ENCODE measurements around the gene PGS1.

PGS1 gene

GRCh38 chr17:78411241-78411857 is 32.9 kb downstream of the PGS1 start:
- no peak for DNase-seq (ENCODE audit: low read depth)

DNA sequence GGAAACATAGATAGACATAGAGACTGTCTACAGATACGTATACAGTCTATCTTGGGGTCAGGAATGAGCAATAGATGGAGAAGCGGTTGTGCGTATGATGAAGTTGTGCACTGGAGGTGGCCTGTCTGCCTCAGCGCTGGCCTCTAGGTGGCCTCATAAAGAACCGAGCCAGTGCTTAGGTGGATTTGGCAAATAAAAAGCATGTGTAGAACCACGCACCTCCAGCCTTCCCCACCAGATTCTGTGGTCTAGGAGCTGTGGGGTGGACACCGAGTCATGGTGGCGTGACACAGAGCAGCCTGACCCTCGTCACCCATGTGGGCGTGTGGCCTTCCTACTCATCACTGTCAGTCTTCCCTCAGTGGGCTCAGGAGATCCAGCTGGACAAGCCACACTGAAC is 34.0 kb downstream of the PGS1 start:
- DNase-seq (ENCODE audit: low read depth): no peak

GRCh38 chr17:78414178-78415162 is 36.0 kb downstream of the PGS1 start:
- DNase-seq (ENCODE audit: low read depth): no peak

DNA sequence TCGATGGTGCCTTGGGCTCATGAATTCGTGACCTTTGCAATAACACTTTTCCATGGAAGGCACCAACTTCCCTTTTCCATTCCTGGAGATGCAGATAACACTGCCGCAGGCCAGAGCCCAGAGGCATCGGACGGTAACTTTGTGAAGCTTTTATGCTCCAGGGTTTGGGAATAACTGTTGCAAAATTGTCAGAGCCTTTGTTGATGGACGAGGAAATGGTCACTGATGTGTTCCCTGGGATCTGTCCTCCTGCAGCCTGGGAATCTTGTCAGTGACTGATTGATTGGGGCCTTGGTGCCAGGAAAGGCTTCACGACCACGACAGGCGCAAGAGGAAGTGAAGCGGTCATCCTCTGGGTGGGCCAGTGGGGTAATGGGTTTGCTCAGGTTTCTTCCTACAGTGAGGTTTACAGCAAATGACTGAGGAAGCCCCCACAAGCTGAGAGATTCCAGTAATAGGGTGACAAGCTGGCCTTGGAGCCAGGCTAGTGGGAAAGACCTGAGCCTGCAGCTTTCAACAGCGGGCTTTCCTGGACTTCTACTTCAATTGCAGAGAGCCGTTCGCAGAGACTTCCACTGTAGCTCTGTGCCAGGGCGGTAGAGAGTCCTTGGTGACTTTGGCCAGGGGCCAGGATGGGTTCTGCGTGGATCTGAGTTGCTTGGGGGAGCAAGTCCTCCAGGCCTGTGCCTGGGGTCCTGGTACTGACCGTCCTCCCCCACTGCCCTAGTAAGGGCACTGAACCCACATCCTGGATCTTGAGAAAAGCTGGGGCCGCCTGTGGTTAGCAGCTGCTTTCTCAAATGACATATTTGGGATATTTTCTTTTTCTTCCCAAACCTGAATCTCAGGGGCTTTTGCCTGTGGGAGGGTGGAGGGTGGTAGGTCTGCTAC is 37.6 kb downstream of the PGS1 start:
- no peak for DNase-seq (ENCODE audit: low read depth)

DNA sequence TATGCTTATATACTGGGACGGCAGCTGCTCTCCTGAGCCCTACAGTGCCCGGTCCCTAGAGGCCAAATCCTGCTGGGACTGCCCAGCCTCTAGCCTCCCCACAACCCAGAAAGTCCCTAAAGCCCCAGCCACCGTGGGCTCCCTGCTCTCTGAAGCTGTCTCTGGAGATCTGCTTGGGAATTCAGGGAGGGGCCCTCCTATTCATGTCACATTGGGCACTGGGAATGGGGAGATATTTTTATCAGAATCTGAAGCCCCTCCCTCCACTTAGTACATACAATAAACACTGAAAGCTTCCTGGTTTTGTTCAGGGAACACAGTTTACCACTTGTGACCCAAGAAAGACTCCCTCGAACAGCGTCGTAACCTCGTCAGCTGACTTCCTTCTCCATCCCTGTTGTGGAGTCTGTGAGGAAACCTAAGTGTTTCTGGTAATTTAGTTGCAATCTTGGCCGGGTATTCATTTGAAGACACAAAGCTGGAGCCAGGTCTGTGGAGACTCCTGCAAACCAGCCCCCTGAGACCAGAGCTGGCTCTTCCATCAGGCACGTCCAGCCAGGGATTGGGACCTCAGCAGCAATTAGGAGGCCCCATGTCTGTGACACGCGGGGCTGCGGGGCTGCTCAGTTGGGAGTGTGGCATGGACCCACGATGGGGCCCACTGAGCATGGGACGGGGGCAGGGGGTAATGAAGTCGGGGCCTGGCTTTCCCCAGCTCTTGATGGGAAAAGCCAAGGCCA is 38.5 kb downstream of the PGS1 start:
- no peak for DNase-seq (ENCODE audit: low read depth)

- no peak for DNase-seq (ENCODE audit: low read depth)
Measured at GRCh38 chr17:78417531-78417909, 39.1 kb downstream of the PGS1 start.

- DNase-seq (ENCODE audit: low read depth): no peak
Measured at GRCh38 chr17:78418326-78419026, 40.0 kb downstream of the PGS1 start.

DNA sequence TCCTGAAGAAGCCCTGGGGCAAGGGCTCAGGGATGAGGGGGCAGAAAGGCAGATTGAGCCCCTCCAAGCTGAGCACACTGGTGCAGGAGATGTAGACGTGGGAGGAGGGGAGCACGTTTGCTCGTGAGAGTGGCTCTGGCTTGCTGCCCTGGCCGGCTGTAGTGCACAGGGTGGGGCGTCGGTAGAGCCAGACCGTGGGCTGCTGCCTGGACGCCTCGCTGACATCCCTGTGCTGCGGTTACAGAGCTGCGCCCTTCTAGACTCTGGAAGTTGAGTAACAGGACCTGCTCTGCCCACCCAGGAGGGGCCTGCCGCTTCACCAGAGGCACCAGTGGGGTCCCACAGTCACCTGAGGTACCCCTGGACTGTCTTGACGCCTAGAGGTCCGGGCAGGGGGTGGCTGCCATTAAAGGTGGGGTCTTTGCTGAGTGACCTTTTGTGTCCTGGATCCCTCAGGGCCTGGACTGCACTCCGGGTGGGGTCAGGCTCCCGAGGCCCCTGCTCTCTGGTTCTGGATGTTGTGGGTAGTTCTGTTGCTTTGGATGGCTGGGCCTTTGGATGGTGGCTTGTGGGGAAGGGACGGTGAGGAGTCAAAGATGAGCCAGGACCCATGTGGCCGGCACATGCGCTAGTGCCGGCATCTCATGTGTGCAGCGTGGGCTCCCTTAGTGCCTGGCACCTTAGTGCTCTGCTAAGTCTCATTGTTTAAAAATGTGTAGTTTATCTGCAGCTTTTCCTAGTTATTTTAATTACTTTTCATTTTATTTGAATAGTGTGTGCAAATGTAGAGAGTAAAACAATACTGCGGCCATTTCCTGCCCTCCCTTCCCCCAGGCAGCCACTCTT is 41.7 kb downstream of the PGS1 start:
- DNase-seq (ENCODE audit: low read depth): no peak

DNA sequence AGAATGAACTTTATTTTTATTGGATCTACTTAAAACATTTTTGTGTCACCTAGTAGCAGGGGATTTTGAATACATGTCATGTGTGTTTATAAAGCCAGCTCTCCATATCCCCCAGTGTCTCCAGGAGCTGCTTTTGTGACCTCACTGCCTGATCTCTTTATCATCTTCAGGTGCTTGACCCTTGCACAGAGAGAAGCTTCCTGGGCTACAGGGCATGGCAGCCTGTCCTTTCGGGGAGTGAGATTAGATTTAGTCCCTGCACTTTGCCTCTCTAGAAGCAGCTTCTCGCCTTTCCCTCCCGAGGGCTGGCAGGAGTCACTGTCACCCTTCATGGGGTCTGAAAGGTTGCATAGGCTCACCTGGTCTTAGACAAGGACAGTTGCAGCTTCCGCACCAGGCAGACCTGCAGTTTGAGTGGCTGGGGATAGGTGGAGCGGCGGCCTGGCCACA is 42.7 kb downstream of the PGS1 start:
- DNase-seq (ENCODE audit: low read depth): no peak

GRCh38 chr17:78421534-78422266 is 43.3 kb downstream of the PGS1 start:
- DNase-seq (ENCODE audit: low read depth): peak; percentile 59

- DNase-seq (ENCODE audit: low read depth): no peak
Measured at GRCh38 chr17:78422267-78422605, 43.8 kb downstream of the PGS1 start.

DNA sequence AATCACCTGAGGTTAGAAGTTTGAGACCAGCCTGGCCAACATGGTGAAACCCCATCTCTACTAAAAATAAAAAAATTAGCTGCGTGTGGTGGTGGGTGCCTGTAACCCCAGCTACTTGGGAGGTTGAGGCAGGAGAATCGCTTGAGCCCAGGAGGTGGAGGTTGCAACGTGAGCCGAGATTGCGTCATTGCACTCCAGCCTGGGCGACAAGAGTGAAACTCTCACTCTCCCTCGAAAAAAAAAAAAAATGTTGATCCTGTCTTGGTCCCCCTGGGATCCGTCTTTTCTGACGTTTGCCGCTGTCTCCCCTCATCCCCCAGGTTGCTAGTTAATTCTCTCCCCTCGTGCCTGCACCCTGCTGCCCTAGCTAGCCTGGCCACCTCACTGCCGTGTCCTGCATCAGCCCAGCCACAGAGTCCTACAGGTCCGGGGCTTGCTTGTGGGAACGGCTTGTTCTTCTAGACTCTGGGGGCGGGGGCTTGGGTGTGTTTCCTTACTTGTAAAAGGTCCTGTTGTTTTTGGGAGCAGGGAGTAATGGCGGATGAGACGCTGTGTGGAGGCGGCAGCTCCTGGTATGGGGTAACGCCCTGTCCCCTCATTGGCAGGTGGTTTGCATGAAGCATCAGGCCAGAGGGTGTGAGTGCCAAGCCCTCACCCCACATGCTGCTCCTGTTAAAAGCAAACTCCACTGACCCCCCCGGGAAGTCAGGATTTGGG is 44.6 kb downstream of the PGS1 start:
- no peak for DNase-seq (ENCODE audit: low read depth)

DNA sequence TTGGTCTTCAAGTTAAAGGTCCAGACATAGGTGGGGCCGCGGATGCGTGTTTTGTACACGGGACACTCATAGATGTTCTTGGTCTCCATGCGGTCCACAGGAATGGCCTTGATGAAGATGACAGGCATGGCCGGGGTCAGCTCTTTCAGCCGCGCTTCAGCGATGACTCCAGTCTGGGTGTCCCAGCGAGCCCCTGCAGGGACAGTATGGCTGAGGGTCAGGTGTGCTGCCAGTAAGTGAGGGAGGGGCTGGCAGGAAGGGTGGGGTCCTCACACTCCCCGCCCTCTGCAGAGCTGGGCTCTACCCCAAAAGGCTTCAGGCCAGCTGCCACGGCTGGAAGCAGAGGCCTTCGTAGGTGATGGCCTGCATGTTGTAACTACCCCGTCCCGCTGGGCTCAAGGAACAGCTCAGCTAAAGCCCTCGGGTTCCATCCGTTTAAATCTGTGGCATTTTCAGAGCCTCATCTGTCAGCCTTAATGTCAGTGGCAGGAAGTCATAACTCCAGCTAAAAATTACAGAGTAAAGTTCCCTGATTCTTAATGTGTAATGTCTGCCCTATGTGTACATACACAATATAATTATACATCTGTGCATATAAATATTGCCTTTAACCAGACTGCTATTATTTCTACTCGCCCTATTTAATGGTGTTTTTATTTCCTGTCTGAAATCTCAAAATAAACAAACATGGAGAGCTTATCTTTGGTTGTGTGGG is 45.7 kb downstream of the PGS1 start:
- DNase-seq (ENCODE audit: low read depth): no peak

- DNase-seq (ENCODE audit: low read depth): no peak
Measured at GRCh38 chr17:78425429-78425828, 47.0 kb downstream of the PGS1 start.

- DNase-seq (ENCODE audit: low read depth): no peak
Measured at GRCh38 chr17:78426293-78426879, 47.9 kb downstream of the PGS1 start.

GRCh38 chr17:78427140-78427539 is 48.7 kb downstream of the PGS1 start:
- no peak for DNase-seq (ENCODE audit: low read depth)

DNA sequence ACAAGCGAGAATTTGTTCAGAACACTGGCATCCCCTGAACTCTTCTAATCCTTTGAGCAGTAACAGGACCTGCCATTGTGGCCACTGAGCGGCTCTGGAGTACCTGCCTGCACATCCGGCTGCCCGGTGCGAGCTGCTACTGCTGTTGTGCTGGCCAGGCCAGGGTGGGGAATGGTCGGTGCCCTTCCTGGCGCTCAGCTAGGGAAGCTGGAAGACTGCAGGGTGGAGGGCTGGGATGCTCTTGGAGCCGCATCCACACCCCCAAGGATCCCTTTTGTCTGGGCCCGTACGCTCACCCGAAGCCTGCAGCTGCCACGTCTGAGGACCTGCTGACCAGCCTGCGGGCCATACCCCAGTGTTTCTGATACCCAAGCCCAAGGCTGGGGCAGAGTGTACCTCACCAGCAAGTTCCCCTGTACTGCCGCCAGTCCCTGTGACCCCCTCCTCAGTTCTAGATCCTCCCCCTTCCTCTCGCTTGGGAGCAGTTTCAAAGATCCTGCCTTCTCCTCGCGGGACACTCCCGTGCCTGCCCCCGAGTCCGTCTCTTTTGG is 49.7 kb downstream of the PGS1 start:
- DNase-seq (ENCODE audit: low read depth): no peak

Data from stimulated activated CD8-positive, alpha-beta memory T cell treated with anti-CD3 and anti-CD28 coated beads, Interleukin-7, amount 100 ng/mL, for 24 hours (primary cell).